Measurements from ENCODE around the gene HS3ST5. TPM values are rescaled to one million over a fixed set of nuclear protein-coding genes. Genes with fewer than 3 reads are reported as not detected.

Gene HS3ST5
- total RNA-seq, 2 experiments from 2014 or later, result not detected

- no peaks in the 10 kb centered on the region for H3K36me3 Mint-ChIP-seq (ENCODE audit: low read depth)
- no peaks in the 10 kb centered on the region for H3K27me3 Mint-ChIP-seq
- no peak for ATAC-seq
- H3K4me1 Mint-ChIP-seq (ENCODE audit: low read depth), result no peaks in the 10 kb centered on the region
- ChIA-PET CTCF (no interaction called here), POLR2A (no interaction called here)
- TF ChIP-seq, protein P1, sequence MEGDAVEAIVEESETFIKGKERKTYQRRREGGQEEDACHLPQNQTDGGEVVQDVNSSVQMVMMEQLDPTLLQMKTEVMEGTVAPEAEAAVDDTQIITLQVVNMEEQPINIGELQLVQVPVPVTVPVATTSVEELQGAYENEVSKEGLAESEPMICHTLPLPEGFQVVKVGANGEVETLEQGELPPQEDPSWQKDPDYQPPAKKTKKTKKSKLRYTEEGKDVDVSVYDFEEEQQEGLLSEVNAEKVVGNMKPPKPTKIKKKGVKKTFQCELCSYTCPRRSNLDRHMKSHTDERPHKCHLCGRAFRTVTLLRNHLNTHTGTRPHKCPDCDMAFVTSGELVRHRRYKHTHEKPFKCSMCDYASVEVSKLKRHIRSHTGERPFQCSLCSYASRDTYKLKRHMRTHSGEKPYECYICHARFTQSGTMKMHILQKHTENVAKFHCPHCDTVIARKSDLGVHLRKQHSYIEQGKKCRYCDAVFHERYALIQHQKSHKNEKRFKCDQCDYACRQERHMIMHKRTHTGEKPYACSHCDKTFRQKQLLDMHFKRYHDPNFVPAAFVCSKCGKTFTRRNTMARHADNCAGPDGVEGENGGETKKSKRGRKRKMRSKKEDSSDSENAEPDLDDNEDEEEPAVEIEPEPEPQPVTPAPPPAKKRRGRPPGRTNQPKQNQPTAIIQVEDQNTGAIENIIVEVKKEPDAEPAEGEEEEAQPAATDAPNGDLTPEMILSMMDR (IDR thresholded peaks at IDR 0.05), result no peak
- H3K27ac Mint-ChIP-seq, result no peak overlapping the region
- no peak for DNase-seq
- H3K4me3 Mint-ChIP-seq, result no peak overlapping the region
- H3K9me3 Mint-ChIP-seq, result no peaks in the 10 kb centered on the region
- intact Hi-C loops (cut with micrococcal nuclease), result no loop called here
Measured at GRCh38 chr6:114272582-114272981, 70.2 kb downstream of the HS3ST5 start.

GRCh38 chr6:114271405-114271804 is 71.4 kb downstream of the HS3ST5 start:
- Mint-ChIP-seq H3K27me3 (no peaks in the 10 kb centered on the region), H3K27ac (no peak overlapping the region), H3K9me3 (no peaks in the 10 kb centered on the region), H3K36me3 (ENCODE audit: low read depth) (no peaks in the 10 kb centered on the region), H3K4me1 (ENCODE audit: low read depth) (no peaks in the 10 kb centered on the region), H3K4me3 (no peak overlapping the region)
- TF ChIP-seq, protein P1 (IDR thresholded peaks at IDR 0.05), result no peak
- ATAC-seq, result no peak
- intact Hi-C loops (cut with micrococcal nuclease), result no loop called here
- POLR2A ChIA-PET, result no interaction called here
- CTCF ChIA-PET, result no interaction called here
- no peak for DNase-seq

DNA sequence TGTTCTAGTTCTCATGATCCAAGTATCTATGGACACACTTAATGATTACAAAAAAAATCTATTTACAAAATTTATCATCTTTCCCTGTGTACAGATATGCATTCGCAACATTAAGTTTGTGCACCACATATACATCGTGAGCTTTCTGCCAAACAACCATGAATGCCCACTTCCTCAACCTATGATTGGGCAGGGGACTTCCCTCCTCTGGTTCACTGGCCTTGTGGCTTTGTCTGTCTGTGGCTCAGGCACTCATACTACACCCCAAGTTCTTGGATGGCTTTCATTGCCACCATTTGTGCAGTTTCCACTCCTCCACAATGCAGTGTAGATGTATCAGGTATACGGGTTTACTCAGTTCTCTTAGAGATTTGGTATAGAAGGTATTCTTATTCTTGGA is 74.9 kb downstream of the HS3ST5 start:
- H3K27me3 Mint-ChIP-seq, result no peaks in the 10 kb centered on the region

GRCh38 chr6:114260810-114261209 is 82.0 kb downstream of the HS3ST5 start:
- Mint-ChIP-seq H3K4me3 (no peak overlapping the region), H3K9me3 (peaks cover 1% of the 10 kb centered on the region), H3K27ac (no peak overlapping the region), H3K27me3 (no peaks in the 10 kb centered on the region), H3K36me3 (ENCODE audit: low read depth) (no peaks in the 10 kb centered on the region), H3K4me1 (ENCODE audit: low read depth) (no peaks in the 10 kb centered on the region)
- CTCF ChIA-PET, result no interaction called here
- no peak for ATAC-seq
- POLR2A ChIA-PET, result no interaction called here
- TF ChIP-seq, protein P1 (IDR thresholded peaks at IDR 0.05), result no peak
- no peak for DNase-seq
- intact Hi-C loops (cut with micrococcal nuclease), result no loop called here

More for the DNA sequence above, 74.9 kb downstream of the HS3ST5 start:
- Mint-ChIP-seq H3K4me1 (ENCODE audit: low read depth) (no peaks in the 10 kb centered on the region), H3K9me3 (no peaks in the 10 kb centered on the region), H3K4me3 (no peak overlapping the region), H3K27ac (no peak overlapping the region), H3K36me3 (ENCODE audit: low read depth) (no peaks in the 10 kb centered on the region)
- TF ChIP-seq, protein P1 (IDR thresholded peaks at IDR 0.05), result no peak
- CTCF ChIA-PET, result no interaction called here
- intact Hi-C loops (cut with micrococcal nuclease), result no loop called here
- POLR2A ChIA-PET, result no interaction called here
- ATAC-seq (no peak), DNase-seq (no peak)

DNA sequence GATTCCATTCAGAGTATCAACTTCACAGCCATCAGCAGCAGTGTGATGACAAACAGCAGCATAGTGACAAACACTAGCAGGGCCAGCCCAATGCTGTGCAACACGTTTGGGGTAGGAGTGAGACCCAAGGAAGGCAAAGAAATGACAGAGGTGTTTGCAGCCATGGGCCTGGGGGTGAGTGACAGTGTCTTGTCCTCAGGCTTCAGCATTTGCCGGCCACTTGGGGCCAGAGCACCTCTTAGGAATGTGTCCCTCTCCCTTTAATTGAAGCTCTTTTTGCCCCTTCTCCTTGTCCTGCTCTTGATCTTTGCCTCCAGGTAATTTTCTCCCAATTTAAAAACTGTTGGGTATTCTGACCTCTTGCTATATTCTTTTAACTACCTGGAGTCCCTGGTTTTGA is 84.4 kb downstream of the HS3ST5 start:
- H3K27ac Mint-ChIP-seq, result no peak overlapping the region

More for the DNA sequence above, 84.4 kb downstream of the HS3ST5 start:
- H3K4me3 Mint-ChIP-seq, result no peak overlapping the region
- H3K27me3 Mint-ChIP-seq, result no peaks in the 10 kb centered on the region
- ATAC-seq (no peak), DNase-seq (no peak)
- intact Hi-C loops (cut with micrococcal nuclease), result no loop called here
- ChIA-PET POLR2A (no interaction called here), CTCF (no interaction called here)
- TF ChIP-seq, protein P1 (IDR thresholded peaks at IDR 0.05), result no peak
- no peaks in the 10 kb centered on the region for H3K4me1 Mint-ChIP-seq (ENCODE audit: low read depth)
- peaks cover 1% of the 10 kb centered on the region for H3K9me3 Mint-ChIP-seq
- no peaks in the 10 kb centered on the region for H3K36me3 Mint-ChIP-seq (ENCODE audit: low read depth)

Data from activated CD8-positive, alpha-beta T cell treated with anti-CD3 and anti-CD28 coated beads for 36 hours (primary cell).